GM19035 (cell line): ENCODE results near the gene SELE.
"Not testable (repeated sequence)": the region's sequence is repeated elsewhere in the genome, so short reads cannot be mapped to it uniquely, and the experiment has no call there.

ENCODE experiments used
- ATAC-seq: cut with Tn5 transposase; IDR thresholded peaks from one replicate; pipeline ENCODE4 v1.9.1; 2021; ENCODE audit not compliant: unreplicated experiment

Gene SELE

DNA sequence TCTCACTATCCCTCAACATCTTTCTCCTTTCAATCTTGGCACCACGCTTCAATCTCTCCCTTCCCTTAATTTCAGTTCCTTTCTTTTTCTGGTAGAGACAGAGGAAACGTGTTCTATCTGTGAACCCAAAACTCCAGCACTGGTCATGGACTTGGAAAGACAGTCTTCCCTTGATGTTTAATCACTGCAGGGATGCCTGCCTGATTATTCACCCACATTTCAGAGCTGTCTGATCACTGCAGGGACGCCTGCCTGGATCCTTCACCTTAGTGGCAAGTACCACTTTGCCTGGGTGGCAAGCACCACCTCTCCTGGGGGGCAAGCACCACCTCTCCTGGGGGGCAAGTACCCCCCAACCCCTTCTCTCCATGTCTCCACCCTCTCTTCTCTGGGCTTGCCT is 50.2 kb downstream of the SELE start:
- no peak for ATAC-seq

DNA sequence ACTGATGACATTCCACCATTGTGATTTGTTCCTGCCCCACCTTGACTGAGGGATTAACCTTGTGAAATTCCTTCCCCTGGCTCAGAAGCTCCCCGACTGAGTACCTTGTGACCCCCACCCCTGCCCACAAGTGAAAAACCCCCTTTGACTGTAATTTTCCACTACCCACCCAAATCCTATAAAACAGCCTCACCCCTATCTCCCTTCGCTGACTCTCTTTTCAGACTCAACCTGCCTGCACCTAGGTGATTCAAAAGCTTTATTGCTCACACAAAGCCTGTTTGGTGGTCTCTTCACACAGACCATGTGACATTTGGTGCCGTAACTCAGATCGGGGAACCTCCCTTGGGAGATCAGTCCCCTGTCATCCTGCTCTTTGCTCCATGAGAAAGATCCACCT is 50.7 kb downstream of the SELE start:
- ATAC-seq = not testable (repeated sequence)

DNA sequence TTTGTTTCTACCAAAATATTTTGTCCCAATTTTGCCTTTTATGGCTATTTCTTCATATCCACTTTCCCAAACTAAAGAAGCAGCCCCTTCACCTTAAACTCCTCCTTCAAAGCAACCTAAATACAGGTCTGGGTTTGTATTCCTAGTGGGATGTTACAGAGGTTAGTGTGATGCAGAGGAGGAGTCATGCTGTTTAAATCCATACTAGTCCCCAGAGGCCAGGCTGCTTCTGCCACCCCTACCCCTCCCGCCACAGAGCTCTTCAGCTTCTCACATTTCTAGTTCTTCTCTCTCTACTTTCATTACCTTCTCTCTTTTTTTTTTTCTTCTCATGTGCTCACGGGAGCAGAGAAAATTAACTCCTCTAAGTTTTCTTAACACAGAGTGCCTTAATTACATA is 51.8 kb downstream of the SELE start:
- ATAC-seq = no peak

DNA sequence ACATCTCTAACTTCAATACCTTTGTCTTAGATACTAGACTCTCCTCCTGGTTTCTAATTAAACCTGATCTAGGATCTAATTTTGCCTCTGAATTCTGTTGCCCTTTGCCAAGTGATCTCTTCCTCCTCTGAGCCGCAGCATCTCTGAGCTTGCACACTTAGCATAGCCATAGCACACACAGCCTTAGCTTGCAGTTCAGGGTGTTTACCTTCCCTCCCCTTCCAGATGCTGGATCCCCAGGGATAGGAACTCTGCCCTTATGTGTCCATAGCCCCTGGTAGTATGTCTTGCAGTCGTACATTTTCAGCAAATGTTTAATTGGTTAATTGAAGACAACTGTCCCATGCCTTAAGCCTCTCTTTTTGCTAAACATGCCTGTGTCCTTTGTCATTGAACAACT is 52.7 kb downstream of the SELE start:
- peak; percentile 23 for ATAC-seq

DNA sequence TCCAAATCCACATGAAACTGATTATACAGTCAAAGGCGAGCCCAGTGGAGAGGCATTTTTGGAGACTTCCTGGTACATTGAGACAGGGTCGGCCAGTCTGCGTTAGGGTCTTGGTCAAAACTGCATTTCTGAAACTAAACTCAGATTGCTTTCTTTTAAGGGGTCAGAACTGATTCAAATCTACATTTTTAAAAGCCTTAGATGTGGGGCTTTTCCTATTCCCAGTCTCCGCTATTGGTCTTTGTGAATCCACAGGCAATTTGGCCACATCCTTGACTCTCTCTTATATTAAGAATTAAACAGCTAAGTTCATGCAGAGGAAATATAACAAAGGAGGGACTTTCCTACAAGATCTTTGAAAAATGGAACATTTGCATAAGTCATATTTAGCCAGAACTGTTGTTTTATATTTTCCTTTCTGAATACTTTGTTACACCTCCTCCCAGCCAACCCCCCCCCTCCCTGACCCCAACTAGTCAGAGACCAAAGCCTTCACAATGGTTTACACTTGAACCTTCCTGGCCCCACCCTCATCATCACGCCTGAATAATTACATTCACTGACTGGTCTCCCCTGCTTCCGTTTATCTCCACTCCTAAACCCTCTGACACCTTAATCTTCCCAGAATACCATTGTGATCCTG is 53.4 kb downstream of the SELE start:
- ATAC-seq = peak; percentile 68

DNA sequence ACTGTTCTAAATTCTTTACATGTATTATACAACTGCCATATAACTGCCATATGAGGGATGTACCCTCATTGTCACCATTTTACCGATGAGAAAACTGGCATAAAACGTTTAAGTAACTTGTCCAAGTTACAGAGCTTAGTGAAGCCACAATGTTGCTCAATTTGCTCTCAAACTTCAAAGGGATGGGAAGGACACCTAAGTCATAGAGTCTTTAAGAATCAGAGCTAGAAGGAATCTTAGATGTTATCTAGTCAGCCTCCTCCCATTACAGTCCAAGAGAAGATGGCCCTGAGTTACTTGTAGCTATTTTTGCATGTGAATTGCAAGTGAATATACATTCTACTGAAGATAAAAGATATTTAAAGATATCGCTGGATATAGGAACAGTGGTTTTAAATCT is 54.2 kb downstream of the SELE start:
- no peak for ATAC-seq

DNA sequence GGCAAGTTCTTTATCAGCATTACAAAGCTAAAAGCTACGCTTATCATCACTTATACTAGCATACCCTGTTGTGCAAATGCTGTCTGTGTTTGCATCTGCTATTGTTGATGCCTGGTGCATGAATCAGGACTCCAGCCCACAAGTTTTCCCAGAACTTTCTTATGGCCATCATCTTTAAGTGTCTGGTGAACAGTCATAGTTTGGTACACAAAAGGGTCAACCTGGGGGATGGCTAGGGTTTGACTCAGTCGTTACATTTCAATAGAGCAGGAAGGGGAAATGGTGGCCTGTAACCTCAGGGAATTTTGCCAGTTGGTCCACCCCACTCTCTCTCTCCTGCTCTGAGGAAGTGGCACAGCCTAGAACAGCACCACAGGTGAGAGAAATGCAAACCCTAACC is 57.9 kb downstream of the SELE start:
- no peak for ATAC-seq
